H1 (cell line): ENCODE measurements around the gene JTB. TPM values are rescaled to one million over a fixed set of nuclear protein-coding genes. Genes with fewer than 3 reads are reported as not detected.

Experiments
- CHD7 ChIP-seq: fragments of 300-600 bp; sonication (generic); IDR thresholded peaks from 2 replicates; pipeline ENCODE4 v1.7.1; 2012; ENCODE audit warnings: low read length, moderate library complexity, mild to moderate bottlenecking, inconsistent platforms; ENCODE audit not compliant: insufficient replicate concordance
- CTCF ChIP-seq, 3 experiments: IDR thresholded peaks; 1 replicate in 2 of 3; 2 replicates in 1 of 3; pipeline versions ENCODE4 v1.5.1 to v1.6.1; 2011; ENCODE audit warnings: low read length in 3 of 3, mild to moderate bottlenecking in 3 of 3, inconsistent platforms in 2 of 3, low read depth in 1 of 3, moderate library complexity in 1 of 3; ENCODE audit not compliant: insufficient read depth in 1 of 3; ENCODE audit errors: control extremely low read depth in 1 of 3
- GTF2F1 ChIP-seq: IDR thresholded peaks from 2 replicates; pipeline ENCODE4 v1.6.1; 2012; ENCODE audit warnings: low read depth, low read length, improper control_type of control experiment, borderline replicate concordance
- SRF ChIP-seq: IDR thresholded peaks from 2 replicates; pipeline ENCODE4 v1.6.1; 2011; ENCODE audit warnings: mild to moderate bottlenecking, low read depth, low read length, moderate library complexity
- polyA plus RNA-seq, 7 experiments: library from polyadenylated mRNA; depleted of rRNA in 3 of 7; stranded (reverse) in 5 of 7; unstranded in 2 of 7; fragments of >200 nt in 5 of 7; fragments of 200-250 nt in 2 of 7; gene quantifications; 1 replicate in 5 of 7; 2 replicates in 1 of 7; 4 replicates in 1 of 7; pipeline versions ENCODE4 v1.2.1 to v1.2.3, GENCODE V29; 2011 to 2013; ENCODE audit warnings: missing spikeins in 2 of 7, mixed read lengths in 2 of 7
- total RNA-seq: library from RNA; stranded (reverse); fragmentation: NEBNext Ultra II Directional; extraction: Animal tissue kit (Norgen Biotek cat#: 25700); gene quantifications from 2 replicates; pipeline ENCODE4 v1.2.1, GENCODE V29; 2021

JTB gene
- total and polyA plus RNA-seq, 2 of the 8 experiments (the other 6 are each of a cell fraction or from before 2014, with no cell fraction given) = 91.1 to 122 TPM

GRCh38 chr1:153944827-153945117, 32.7 kb downstream of the JTB start (continued):
- TF ChIP-seq CHD7 (no peak), GTF2F1 (no peak), SRF (no peak), CTCF (IDR thresholded peaks at IDR 0.05; ENCODE audit: control extremely low read depth in 1 of 3, insufficient read depth in 1 of 3, low read depth in 1 of 3, low read length in 3 of 3) (no peak)
